ENCODE results near the gene RBFOX1.

RBFOX1 gene

DNA sequence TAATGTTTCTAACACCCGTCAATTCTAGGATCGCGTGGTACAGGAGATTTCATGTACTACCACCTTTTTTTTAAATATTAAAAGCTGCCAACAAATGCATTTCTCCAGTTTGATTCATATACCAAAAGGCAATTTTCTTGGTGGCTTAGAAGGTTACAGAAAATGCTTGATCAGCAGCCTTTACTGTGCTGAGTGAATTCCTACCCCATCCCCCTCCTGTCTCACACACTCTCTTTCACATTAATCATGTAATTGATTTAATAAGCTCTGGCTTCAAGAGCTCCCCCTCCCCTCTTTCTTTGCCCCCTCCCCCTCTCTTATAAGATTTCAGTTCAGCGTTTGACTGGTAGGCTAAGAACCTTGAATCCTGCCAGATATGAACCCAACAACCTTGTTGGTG lies 110.5 kb downstream of the RBFOX1 start:
- no peak for TF ChIP-seq Cebpa-rat (IDR thresholded peaks at IDR 0.05)
- Histone ChIP-seq H3K27ac (no peak overlapping the region), H3K4me3 (no peak overlapping the region), H3K9me3 (no peaks in the 10 kb centered on the region), H3K4me1 (no peaks in the 10 kb centered on the region), H4K20me1 (no peaks in the 10 kb centered on the region), H3K9ac (no peak overlapping the region), H3K4me2 (no peak overlapping the region), H3K27me3 (no peaks in the 10 kb centered on the region), H3K36me3 (no peaks in the 10 kb centered on the region)

DNA sequence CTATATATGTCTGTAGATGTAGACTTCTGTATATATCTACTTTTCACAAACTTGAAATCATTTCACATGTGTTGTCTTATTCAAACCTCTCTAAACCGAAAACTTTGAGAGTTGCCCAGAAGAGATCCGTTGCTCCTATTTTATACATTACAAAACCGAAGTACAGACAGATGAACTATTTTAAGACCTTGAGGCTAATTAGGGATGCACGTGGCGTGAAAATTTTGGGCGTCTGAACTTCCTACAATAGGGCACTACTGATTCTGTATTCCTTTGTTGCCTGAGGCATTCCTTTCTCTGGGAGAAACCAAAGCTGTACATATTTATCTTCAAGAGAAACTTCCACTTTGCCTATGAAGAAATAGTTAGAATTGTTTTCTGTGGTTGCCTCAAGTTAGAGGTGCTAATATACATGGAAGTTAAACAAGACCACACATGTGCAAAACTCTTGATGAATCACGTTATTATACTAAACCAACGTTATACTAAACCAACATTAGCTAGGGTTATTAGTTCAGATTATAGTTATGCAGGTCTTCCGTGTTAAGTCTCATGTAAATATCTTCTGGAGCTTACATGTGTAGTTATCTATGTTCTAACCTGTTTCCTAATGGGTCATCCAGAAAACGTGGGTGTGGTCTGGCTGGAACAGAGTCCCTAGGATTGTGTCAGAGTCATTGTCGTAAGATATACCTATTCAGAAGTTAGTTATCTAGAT lies 111.2 kb downstream of the RBFOX1 start:
- Histone ChIP-seq H3K27me3 (no peaks in the 10 kb centered on the region), H3K4me1 (no peaks in the 10 kb centered on the region), H3K9ac (no peak overlapping the region), H3K27ac (no peak overlapping the region), H3K9me3 (no peaks in the 10 kb centered on the region), H3K36me3 (no peaks in the 10 kb centered on the region), H3K4me2 (no peak overlapping the region), H4K20me1 (no peaks in the 10 kb centered on the region), H3K4me3 (no peak overlapping the region)
- TF ChIP-seq Cebpa-rat (IDR thresholded peaks at IDR 0.05): no peak

GRCh38 chr16:7449306-7449705 lies 116.7 kb downstream of the RBFOX1 start:
- H4K20me1 ChIP-seq: no peaks in the 10 kb centered on the region
- no peak for TF ChIP-seq Cebpa-rat (IDR thresholded peaks at IDR 0.05)
- H3K27me3 ChIP-seq: no peaks in the 10 kb centered on the region
- no peaks in the 10 kb centered on the region for H3K4me1 ChIP-seq
- H3K4me2 ChIP-seq: no peak overlapping the region
- H3K27ac ChIP-seq: no peak overlapping the region
- no peak overlapping the region for H3K4me3 ChIP-seq
- no peak overlapping the region for H3K9ac ChIP-seq
- H3K36me3 ChIP-seq: no peaks in the 10 kb centered on the region
- H3K9me3 ChIP-seq: no peaks in the 10 kb centered on the region

- Histone ChIP-seq H3K27ac (no peak overlapping the region), H3K9ac (no peak overlapping the region), H3K36me3 (no peaks in the 10 kb centered on the region), H3K4me1 (no peaks in the 10 kb centered on the region), H4K20me1 (no peaks in the 10 kb centered on the region), H3K27me3 (no peaks in the 10 kb centered on the region), H3K9me3 (no peaks in the 10 kb centered on the region), H3K4me3 (no peak overlapping the region), H3K4me2 (no peak overlapping the region)
- TF ChIP-seq Cebpa-rat (IDR thresholded peaks at IDR 0.05): no peak
These were observed 117.2 kb downstream of the RBFOX1 start for GRCh38 chr16:7449808-7450207.

- Histone ChIP-seq H3K4me2 (no peak overlapping the region), H3K4me3 (no peak overlapping the region), H3K27ac (no peak overlapping the region), H3K9ac (no peak overlapping the region), H3K27me3 (no peaks in the 10 kb centered on the region), H3K4me1 (no peaks in the 10 kb centered on the region), H4K20me1 (no peaks in the 10 kb centered on the region), H3K36me3 (no peaks in the 10 kb centered on the region), H3K9me3 (no peaks in the 10 kb centered on the region)
- no peak for TF ChIP-seq Cebpa-rat (IDR thresholded peaks at IDR 0.05)
These were observed 117.8 kb downstream of the RBFOX1 start for GRCh38 chr16:7450440-7450839.

DNA sequence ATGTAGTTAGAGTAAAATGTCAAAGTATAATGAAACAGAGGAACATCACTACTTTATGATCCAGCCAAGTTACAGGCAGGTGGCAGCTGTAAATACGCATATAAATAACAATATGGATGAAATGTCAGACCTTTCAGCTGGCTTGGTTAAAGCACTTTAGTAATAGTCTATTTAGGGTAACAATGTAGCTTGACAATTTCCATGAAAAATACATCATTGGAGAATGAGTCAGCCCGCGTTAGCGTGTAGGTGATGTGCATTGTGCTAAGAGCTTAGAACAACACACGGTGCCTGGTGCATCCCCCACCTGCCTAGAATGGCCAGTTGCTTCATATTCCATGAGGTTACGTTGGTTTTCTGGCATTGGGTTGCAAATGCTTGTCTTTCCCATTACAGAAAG lies 119.4 kb downstream of the RBFOX1 start:
- Histone ChIP-seq H3K4me3 (no peak overlapping the region), H3K9me3 (no peaks in the 10 kb centered on the region), H3K27ac (no peak overlapping the region), H3K36me3 (no peaks in the 10 kb centered on the region), H3K9ac (no peak overlapping the region), H3K4me1 (no peaks in the 10 kb centered on the region), H3K27me3 (no peaks in the 10 kb centered on the region), H4K20me1 (no peaks in the 10 kb centered on the region), H3K4me2 (no peak overlapping the region)
- TF ChIP-seq Cebpa-rat (IDR thresholded peaks at IDR 0.05): no peak

DNA sequence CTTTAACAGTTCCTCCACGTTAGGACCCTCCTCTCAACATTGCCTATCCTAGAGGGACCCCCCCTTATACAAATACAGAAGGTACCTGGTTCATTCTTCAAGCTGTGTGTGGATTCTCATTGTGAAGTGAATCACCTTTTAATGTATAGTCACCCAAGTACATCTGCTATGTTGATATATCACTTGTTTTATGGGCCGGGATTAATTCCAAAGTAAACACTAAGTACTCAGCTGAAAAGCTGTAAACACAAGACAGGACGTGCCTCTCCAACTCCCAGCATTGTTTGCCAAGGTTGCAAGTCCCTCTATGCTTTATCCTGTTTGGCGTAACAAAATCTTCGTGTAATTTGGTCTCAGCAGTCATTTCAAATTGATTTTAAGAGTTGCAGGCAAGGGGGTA lies 123.6 kb downstream of the RBFOX1 start:
- Histone ChIP-seq H4K20me1 (no peaks in the 10 kb centered on the region), H3K36me3 (no peaks in the 10 kb centered on the region), H3K9ac (no peak overlapping the region), H3K9me3 (no peaks in the 10 kb centered on the region), H3K27ac (no peak overlapping the region), H3K4me2 (no peak overlapping the region), H3K27me3 (no peaks in the 10 kb centered on the region), H3K4me3 (no peak overlapping the region), H3K4me1 (no peaks in the 10 kb centered on the region)
- TF ChIP-seq Cebpa-rat (IDR thresholded peaks at IDR 0.05): no peak

DNA sequence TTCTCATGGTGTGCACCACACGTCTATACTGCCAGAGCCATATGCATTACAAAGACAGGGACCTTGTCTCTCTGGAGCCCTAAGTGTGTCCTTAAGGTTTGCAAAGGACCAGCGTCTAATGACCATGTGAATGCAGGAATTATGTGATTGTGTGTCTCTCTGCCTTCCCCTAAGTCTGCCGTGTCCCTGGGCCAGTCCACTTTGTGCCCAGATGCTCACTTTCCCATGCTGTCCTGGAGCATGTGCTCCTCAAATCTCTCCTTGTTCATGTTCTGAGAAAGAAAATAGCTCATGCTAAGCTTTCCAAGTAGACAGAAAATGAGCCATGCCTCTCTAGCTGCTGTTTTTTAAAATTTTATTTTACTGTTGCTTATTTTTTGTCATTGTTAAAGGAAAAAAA lies 125.5 kb downstream of the RBFOX1 start:
- Histone ChIP-seq H3K4me3 (no peak overlapping the region), H3K9ac (no peak overlapping the region), H4K20me1 (no peaks in the 10 kb centered on the region), H3K4me2 (no peak overlapping the region), H3K4me1 (no peaks in the 10 kb centered on the region), H3K9me3 (no peaks in the 10 kb centered on the region), H3K27ac (no peak overlapping the region), H3K27me3 (no peaks in the 10 kb centered on the region), H3K36me3 (no peaks in the 10 kb centered on the region)
- no peak for TF ChIP-seq Cebpa-rat (IDR thresholded peaks at IDR 0.05)

DNA sequence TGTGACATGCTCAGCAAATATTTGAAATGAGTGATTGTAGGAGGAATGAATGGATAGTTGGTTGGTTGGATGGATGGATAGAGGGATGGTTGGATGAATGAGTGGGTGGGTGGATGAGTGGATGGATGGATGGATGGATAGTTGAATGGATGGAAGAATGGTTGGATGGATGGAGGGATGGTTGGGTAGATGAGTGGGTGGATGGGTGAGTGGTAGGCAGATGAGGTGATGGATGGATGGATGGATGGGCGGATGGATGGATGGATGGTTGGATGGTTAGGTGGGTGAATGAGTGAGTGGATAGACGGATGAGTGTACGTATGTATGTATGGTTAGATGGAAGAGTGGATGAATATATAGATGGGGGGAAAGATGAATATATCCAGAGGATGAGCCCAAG lies 137.7 kb downstream of the RBFOX1 start:
- H3K9ac ChIP-seq: no peak overlapping the region

DNA sequence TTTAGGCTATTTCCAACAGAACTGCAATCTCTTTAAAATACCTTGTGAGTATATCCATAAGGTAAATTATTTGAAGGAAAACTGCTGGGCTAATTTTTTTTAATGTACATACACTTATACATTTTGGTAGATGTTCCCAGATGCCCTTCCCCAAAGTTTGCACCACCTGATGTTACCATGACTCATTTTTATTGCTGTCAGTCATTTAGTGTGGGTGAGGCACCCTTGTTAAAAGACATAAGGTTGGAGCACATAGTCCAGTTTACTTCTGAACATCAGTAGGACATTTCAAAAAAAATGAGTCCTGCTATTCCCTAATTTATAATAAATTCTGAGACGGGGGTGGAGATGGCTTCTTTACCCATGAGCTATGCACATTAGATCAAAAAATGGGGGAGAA lies 138.6 kb downstream of the RBFOX1 start:
- H3K27me3 ChIP-seq: no peaks in the 10 kb centered on the region
- no peak overlapping the region for H3K4me2 ChIP-seq
- no peaks in the 10 kb centered on the region for H4K20me1 ChIP-seq
- H3K4me1 ChIP-seq: no peaks in the 10 kb centered on the region
- no peak overlapping the region for H3K27ac ChIP-seq
- no peaks in the 10 kb centered on the region for H3K36me3 ChIP-seq
- no peak overlapping the region for H3K4me3 ChIP-seq
- TF ChIP-seq Cebpa-rat (IDR thresholded peaks at IDR 0.05): no peak
- H3K9ac ChIP-seq: no peak overlapping the region
- H3K9me3 ChIP-seq: no peaks in the 10 kb centered on the region

More for the DNA sequence above, 137.7 kb downstream of the RBFOX1 start:
- H3K4me3 ChIP-seq: no peak overlapping the region
- H3K4me2 ChIP-seq: no peak overlapping the region
- no peak for TF ChIP-seq Cebpa-rat (IDR thresholded peaks at IDR 0.05)
- H3K27me3 ChIP-seq: no peaks in the 10 kb centered on the region
- no peaks in the 10 kb centered on the region for H3K36me3 ChIP-seq
- H4K20me1 ChIP-seq: no peaks in the 10 kb centered on the region
- no peaks in the 10 kb centered on the region for H3K9me3 ChIP-seq
- no peaks in the 10 kb centered on the region for H3K4me1 ChIP-seq
- H3K27ac ChIP-seq: no peak overlapping the region

DNA sequence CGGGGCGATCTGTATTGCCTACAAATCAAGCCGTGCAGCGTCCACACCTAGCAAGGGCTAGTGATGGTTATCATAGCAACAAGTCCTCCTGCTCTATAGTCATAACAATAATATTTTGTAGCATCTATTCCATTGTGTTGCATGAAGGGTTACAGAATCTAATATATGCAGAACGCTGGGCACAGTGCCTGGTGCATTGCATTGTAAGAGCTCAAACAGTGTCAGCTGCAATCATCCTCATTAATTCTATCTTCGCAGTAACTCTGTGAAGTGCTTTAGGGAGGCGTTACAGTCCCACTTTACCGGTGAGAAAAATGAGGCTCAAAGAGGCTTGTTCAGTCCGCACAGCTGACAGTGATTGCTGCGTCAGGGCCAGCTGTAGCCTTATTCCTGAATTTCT lies 149.4 kb downstream of the RBFOX1 start:
- H3K27me3 ChIP-seq: no peaks in the 10 kb centered on the region
- H3K4me2 ChIP-seq: no peak overlapping the region
- H3K4me1 ChIP-seq: no peaks in the 10 kb centered on the region
- no peak overlapping the region for H3K4me3 ChIP-seq
- no peaks in the 10 kb centered on the region for H3K9me3 ChIP-seq
- no peak for TF ChIP-seq Cebpa-rat (IDR thresholded peaks at IDR 0.05)
- no peaks in the 10 kb centered on the region for H4K20me1 ChIP-seq
- no peaks in the 10 kb centered on the region for H3K36me3 ChIP-seq
- H3K9ac ChIP-seq: no peak overlapping the region
- H3K27ac ChIP-seq: no peak overlapping the region
